Epithelial cell of esophagus (primary cell): Measurements from ENCODE around the gene ZFAND2B.

Source experiments
- DNase-seq: peaks from one replicate; pipeline ENCODE4 v3.0.0; 2010; ENCODE audit warnings: low read depth
- H3K4me3 ChIP-seq: 2 replicates; pipeline ENCODE4 v1.5.1; 2011; ENCODE audit warnings: mild to moderate bottlenecking, low read length, control low read depth
- CTCF ChIP-seq: IDR thresholded peaks from 2 replicates; pipeline ENCODE4 v1.5.1; 2011; ENCODE audit warnings: low read depth, mild to moderate bottlenecking, low read length, control low read depth, inconsistent platforms; ENCODE audit not compliant: insufficient read depth; ENCODE audit errors: missing control alignments

Gene ZFAND2B

GRCh38 chr2:219175928-219176817 is 30.4 kb upstream of the ZFAND2B start:
- peak; percentile 36 for DNase-seq
- H3K4me3 ChIP-seq = peak overlapping the region; percentile 91
- peak; percentile 5 for TF ChIP-seq CTCF

- DNase-seq = peak; percentile 87
- TF ChIP-seq CTCF = no peak
- peak within 1 kb of the TSS; percentile 91 for H3K4me3 ChIP-seq
These were observed 29.6 kb upstream of the ZFAND2B start, which contains the start of gene CNPPD1 for GRCh38 chr2:219176818-219177551. Gene CNPPD1 (minus strand): TSS chr2:219176925. CDS start chr2:219176828, 97 bp downstream.

GRCh38 chr2:219177552-219178376 is 28.8 kb upstream of the ZFAND2B start, which contains the start of gene RETREG2:
Gene RETREG2 (plus strand): TSS chr2:219178275. CDS start chr2:219178353, 78 bp downstream.
- peak within 1 kb of the TSS; percentile 91 for H3K4me3 ChIP-seq
- no peak for TF ChIP-seq CTCF
- peak; percentile 93 for DNase-seq

GRCh38 chr2:219178377-219179175 is 28.0 kb upstream of the ZFAND2B start:
- no peak for TF ChIP-seq CTCF
- DNase-seq = peak; percentile 36
- peak overlapping the region; percentile 75 for H3K4me3 ChIP-seq

- DNase-seq = no peak
- no peak overlapping the region for H3K4me3 ChIP-seq
- no peak for TF ChIP-seq CTCF
These were observed 26.7 kb upstream of the ZFAND2B start for GRCh38 chr2:219179601-219180465.
